COR-L47 (cell line): ENCODE results near the gene DDIT4.
"Not testable (repeated sequence)": the region's sequence is repeated elsewhere in the genome, so short reads cannot be mapped to it uniquely, and the experiment has no call there.

Experiments used
- DNase-seq: peaks from one replicate; lab custom pipeline; 2025; lab: John Stamatoyannopoulos, UW

Gene DDIT4

GRCh38 chr10:72249176-72249862 is 24.4 kb upstream of the DDIT4 start:
- DNase-seq: not testable (repeated sequence)

GRCh38 chr10:72250666-72251065 is 23.1 kb upstream of the DDIT4 start:
- DNase-seq: no peak

- DNase-seq: no peak
Observed at GRCh38 chr10:72251635-72252034, 22.1 kb upstream of the DDIT4 start.

- no peak for DNase-seq
Observed at GRCh38 chr10:72252972-72253371, 20.8 kb upstream of the DDIT4 start.

GRCh38 chr10:72253578-72253977 is 20.1 kb upstream of the DDIT4 start:
- no peak for DNase-seq

DNA sequence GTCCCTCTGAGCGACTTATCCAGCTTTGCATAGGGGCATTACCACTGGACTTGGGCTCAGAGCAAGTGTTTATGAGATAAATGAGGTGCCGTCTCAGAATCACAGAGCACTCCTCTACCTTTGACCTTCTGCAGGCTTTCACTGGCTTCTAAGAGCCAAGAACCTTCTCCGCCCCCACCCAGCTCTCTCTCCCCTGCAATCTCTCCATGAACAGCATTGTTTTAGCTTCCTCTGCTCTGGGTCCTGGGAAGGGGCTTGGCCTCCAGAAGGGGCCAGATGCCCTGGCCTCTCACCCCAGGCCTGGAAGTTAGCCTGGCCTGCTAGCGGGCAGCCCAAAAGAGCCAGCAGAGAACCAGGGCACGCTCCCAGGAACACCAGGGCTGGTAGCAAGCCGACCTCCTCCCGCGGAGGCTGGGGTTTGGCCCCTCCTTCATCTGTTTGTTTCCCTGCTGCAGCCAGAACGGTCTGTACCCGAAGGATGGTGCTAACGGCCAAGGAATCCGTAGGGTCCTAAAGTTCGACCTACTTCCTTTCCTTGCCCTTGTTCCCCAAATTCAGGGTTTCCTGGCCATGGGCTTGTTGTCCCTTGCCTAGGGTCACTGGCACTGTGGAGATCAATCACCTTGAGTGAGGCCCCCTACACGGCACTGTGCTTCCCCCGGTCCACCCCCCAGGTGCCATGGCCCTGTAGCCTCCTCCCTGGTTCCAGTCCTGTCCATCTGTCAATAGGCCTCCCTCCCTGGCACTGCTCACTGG is 18.7 kb upstream of the DDIT4 start:
- DNase-seq: peak; percentile 10

DNA sequence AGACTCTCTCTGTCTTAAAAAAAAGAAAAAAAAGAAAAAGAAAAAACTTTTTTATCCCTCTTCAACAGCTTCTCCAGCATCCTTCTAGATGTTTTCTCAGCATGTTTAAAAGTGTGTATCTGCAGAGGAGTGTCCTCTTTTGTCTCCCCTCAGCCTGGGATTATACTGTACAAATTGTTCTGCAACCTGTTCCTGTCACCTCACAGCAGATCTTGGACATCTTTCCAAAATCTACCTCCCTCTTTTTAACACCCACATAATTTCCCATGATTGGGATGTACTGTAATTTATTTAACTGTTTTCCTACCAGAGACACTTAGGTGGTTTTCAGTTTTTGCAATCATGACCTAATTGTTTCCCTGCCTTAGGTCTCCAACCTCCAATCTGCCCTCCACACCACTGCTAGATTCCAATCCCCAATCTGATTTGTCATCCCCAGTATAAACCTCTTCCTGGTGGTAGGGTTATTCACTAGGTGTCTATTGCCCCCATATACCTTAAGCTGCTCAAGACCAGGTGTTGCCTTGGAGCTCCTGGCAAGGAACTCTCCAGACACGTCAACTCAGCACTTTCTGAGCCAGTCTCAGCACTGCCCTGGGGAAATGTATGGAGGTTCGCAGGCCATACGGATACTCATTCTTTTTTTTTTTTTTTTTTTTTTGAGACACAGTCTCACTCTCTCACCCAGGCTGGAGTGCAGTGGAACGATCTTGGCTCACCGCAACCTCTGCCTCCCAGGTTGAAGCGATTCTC is 17.6 kb upstream of the DDIT4 start:
- no peak for DNase-seq

- DNase-seq: no peak
Observed at GRCh38 chr10:72257051-72257892, 16.5 kb upstream of the DDIT4 start.

- no peak for DNase-seq
Observed at GRCh38 chr10:72258617-72259016, 15.1 kb upstream of the DDIT4 start.

- DNase-seq: no peak
Observed at GRCh38 chr10:72259491-72260238, 14.1 kb upstream of the DDIT4 start.

- DNase-seq: no peak
Observed at GRCh38 chr10:72260239-72260975, 13.3 kb upstream of the DDIT4 start.

- DNase-seq: no peak
Observed at GRCh38 chr10:72260976-72261783, 12.5 kb upstream of the DDIT4 start.

DNA sequence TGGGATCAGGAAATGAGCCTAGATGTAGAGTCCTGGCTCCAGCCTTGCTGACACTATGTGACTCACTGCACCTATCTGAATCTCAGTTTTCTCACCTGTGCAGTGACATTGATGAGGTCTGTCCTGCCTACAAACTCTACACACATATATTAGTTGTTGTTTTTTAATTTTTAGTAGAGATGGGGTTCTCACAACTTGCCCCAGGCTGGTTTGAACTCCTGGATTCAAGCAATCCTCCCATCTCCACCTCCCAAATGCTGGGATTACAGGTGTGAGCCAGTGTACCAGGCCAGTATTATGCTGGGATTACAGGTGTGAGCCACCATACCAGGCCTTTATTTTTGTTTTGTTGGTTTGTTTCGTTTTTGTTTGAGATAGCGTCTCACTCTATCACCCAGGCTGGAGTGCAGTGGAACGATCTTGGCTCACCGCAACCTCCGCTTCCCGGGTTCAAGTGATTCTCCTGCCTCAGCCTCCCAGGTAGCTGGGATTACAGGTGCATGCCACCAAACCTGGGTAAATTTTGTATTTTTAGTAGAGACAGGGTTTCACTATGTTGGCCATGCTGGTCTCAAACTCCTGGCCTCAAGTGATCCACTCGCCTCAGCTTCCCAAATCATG is 11.8 kb upstream of the DDIT4 start:
- DNase-seq: no peak

GRCh38 chr10:72263613-72264241 is 10.0 kb upstream of the DDIT4 start:
- peak; percentile 88 for DNase-seq

DNA sequence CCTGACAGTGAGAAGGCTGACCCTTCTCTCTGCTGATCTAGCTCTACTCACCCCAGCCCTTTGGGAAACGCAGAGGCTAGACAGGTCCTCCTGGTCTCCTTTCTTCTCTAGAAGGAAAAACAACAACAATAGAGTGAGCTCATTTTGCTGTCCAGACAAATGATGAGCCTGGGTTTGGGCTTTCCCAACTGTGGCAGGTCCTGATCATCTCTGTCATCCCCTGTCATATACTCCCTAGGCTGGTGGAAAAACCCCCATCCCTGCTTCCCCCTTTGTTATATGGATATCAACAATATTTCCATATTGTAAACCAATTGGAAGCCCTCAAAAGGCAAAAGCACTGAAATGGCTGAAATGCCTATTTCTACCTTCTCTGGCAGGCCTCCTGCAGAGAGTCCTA is 9.2 kb upstream of the DDIT4 start:
- no peak for DNase-seq

DNA sequence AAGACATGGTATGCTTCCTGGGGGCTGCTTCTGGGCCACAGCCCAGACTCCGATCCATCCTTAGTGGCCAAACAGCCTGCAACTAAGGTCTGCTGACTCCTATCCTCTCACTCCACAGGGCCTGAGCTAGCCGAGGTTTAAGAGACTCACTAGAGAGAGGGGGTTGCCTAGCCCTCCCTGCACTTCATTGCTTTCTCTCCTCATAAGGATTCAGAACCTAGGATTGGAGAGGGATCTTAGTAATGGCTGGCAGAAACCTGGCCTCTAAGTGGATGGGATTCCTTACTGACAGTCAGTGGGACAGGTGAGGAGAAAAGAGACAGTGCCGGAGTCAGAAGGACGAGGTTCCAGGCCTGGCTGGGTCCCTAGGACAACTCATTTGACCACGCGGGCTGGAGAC is 8.2 kb upstream of the DDIT4 start:
- no peak for DNase-seq

DNA sequence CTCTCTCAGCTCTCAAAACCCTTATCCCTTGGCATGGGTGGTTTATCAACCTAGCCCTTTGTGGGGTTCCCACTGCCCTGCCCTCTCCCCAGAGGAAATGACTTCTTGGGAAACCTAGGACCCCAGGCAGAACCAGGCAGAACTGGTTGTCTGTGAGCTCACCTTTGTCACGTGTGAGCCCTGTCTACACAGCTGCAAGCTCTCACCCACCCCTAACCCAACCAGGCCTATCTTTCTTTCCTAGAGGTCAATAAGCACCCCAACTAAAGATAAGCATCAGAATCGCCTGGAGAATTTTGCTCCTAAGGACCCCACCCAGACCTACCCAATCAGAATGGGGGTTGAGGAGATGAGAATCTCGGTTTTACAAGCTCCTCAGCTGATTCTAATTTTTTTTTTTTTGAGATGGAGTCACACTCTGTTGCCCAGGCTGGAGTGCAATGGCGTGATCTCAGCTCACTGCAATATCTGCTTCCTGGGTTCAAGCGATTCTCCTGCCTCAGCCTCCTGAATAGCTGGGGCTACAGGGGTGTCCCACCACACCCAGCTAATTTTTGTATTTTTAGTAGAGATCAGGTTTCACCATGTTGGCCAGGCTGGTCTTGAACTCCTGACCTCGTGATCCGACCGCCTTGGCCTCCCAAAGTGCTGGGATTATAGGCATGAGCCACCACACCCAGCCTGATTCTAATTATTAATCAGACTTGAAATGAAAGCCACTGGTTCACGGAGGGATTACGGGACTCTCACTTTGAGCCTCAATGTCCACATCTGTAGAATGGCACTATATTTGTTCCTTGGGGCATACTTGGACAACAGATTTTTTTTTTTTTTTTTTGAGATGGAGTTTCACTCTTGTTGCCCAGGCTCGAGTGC is 7.5 kb upstream of the DDIT4 start:
- no peak for DNase-seq

- no peak for DNase-seq
Observed at GRCh38 chr10:72267381-72267780, 6.3 kb upstream of the DDIT4 start.
